GM23338 (cell line): ENCODE results near the gene SF3B4.

Source experiments
- CTCF ChIP-seq, 2 experiments: fragments of 200-600 bp in 1 of 2; sonication (generic) in 1 of 2; conservative IDR thresholded peaks; 2 replicates each; pipeline versions ENCODE4 v1.5.1 to v1.6.1; 2016 to 2017; ENCODE audit warnings: antibody characterized with exemption in 2 of 2, low read depth in 2 of 2, mild to moderate bottlenecking in 2 of 2, moderate library complexity in 1 of 2
- ETS1 ChIP-seq: IDR thresholded peaks from 2 replicates; pipeline ENCODE4 v1.6.1; 2016; ENCODE audit warnings: antibody characterized with exemption
- EZH2 ChIP-seq: fragments of 200-600 bp; sonication (generic); IDR thresholded peaks from one replicate; pipeline ENCODE4 v1.8.0; 2017; ENCODE audit warnings: antibody characterized with exemption, mild to moderate bottlenecking, low read depth; ENCODE audit not compliant: unreplicated experiment
- JUNB ChIP-seq: IDR thresholded peaks from one replicate; pipeline ENCODE4 v1.6.1; 2016; ENCODE audit warnings: antibody characterized with exemption; ENCODE audit not compliant: unreplicated experiment
- NANOG ChIP-seq: IDR thresholded peaks from 2 replicates; pipeline ENCODE4 v1.6.1; 2016; ENCODE audit warnings: antibody characterized with exemption, borderline replicate concordance
- POLR2AphosphoS5 ChIP-seq: IDR thresholded peaks from 2 replicates; pipeline ENCODE4 v1.6.1; 2016; ENCODE audit warnings: antibody characterized with exemption, low read depth
- REST ChIP-seq: IDR thresholded peaks from one replicate; pipeline ENCODE4 v1.6.1; 2018; ENCODE audit warnings: antibody characterized with exemption; ENCODE audit not compliant: unreplicated experiment

- TF ChIP-seq CTCF (conservative IDR thresholded peaks at IDR 0.05; ENCODE audit: low read depth in 2 of 2) = no peak
- peak; percentile 32 for TF ChIP-seq POLR2AphosphoS5
- no peak for TF ChIP-seq NANOG
- no peak for TF ChIP-seq REST
- no peak for TF ChIP-seq EZH2
- no peak for TF ChIP-seq JUNB
- no peak for TF ChIP-seq ETS1
These were observed 42.1 kb downstream of the SF3B4 start for GRCh38 chr1:149885339-149886120.
